Bronchial epithelial cell (primary cell): ENCODE measurements around the gene ATP2B1. TPM values are rescaled to one million over a fixed set of nuclear protein-coding genes. Genes with fewer than 3 reads are reported as not detected.
A peak's percentile ranks its signal among the peaks of the same experiment; 100 is the strongest.

Experiments
- DNase-seq: peaks from one replicate; pipeline ENCODE4 v3.0.0-alpha.2; 2010; ENCODE audit warnings: low read depth
- FAIRE-seq: peaks from 2 replicates; lab custom pipeline; 2011; peaks lifted over from hg19 to GRCh38; lab: Jason Lieb, UNC
- H3K27me3 ChIP-seq: 2 replicates; pipeline ENCODE4 v1.5.1; 2011; ENCODE audit warnings: low read length; ENCODE audit not compliant: control insufficient read depth, insufficient read depth
- H3K36me3 ChIP-seq: 2 replicates; pipeline ENCODE4 v1.5.1; 2011; ENCODE audit warnings: low read length; ENCODE audit not compliant: control insufficient read depth, insufficient read depth
- H3K4me3 ChIP-seq: 2 replicates; pipeline ENCODE4 v1.5.1; 2011; ENCODE audit warnings: mild to moderate bottlenecking, low read depth, low read length, control low read depth
- total RNA-seq: library from RNA; depleted of rRNA; stranded (reverse); fragments of >200 nt; gene quantifications from 2 replicates; pipeline ENCODE4 v1.2.1, GENCODE V29; 2014
- TF ChIP-seq, protein P1 (sequence below): IDR thresholded peaks from 2 replicates; pipeline ENCODE4 v1.5.1; 2011; ENCODE audit warnings: mild to moderate bottlenecking, moderate library complexity, low read length, control low read depth, inconsistent platforms; ENCODE audit not compliant: insufficient read depth, severe bottlenecking

ATP2B1 gene
- total RNA-seq, 1 donor from 2014 or later: 69.8 TPM

DNA sequence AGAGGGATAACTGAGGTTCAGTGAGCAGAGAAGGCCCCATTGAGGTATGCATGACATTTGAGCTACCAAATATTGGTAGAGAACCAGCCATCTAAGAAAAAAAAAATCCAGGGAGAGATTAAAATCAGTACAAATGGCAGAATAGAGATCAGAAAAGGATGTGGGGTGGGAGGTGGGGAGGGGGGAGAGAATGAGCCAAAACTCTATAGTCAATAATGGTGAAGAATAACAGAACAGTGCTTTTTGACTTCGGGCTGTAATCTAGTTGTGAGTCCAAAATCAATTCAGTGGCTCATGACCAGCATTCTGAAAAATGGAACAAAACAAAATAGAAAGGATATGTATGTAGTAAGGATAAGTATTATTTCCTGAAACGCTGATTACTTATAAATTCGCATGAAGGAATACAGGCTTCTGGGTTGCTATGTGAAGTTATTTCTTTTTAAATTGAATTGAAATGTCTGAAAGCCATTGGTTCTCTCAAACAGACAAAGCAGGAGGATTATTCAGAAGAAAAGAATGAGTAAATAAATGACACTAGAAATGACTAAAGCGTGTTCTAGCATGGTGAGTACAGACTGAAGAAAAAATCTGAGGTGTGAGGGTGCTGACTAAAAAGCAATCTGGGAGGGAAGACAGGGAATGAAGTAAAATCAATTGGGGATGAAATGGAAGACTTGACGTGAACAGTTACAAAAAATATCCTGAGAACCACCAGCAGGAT lies 72.4 kb downstream of the ATP2B1 start:
- Histone ChIP-seq H3K36me3 (peaks cover 3% of the 10 kb centered on the region), H3K4me3 (no peak overlapping the region), H3K27me3 (no peaks in the 10 kb centered on the region)
- FAIRE-seq (no peak), DNase-seq (peak; percentile 91)
- TF ChIP-seq, protein P1, sequence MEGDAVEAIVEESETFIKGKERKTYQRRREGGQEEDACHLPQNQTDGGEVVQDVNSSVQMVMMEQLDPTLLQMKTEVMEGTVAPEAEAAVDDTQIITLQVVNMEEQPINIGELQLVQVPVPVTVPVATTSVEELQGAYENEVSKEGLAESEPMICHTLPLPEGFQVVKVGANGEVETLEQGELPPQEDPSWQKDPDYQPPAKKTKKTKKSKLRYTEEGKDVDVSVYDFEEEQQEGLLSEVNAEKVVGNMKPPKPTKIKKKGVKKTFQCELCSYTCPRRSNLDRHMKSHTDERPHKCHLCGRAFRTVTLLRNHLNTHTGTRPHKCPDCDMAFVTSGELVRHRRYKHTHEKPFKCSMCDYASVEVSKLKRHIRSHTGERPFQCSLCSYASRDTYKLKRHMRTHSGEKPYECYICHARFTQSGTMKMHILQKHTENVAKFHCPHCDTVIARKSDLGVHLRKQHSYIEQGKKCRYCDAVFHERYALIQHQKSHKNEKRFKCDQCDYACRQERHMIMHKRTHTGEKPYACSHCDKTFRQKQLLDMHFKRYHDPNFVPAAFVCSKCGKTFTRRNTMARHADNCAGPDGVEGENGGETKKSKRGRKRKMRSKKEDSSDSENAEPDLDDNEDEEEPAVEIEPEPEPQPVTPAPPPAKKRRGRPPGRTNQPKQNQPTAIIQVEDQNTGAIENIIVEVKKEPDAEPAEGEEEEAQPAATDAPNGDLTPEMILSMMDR: no peak

DNA sequence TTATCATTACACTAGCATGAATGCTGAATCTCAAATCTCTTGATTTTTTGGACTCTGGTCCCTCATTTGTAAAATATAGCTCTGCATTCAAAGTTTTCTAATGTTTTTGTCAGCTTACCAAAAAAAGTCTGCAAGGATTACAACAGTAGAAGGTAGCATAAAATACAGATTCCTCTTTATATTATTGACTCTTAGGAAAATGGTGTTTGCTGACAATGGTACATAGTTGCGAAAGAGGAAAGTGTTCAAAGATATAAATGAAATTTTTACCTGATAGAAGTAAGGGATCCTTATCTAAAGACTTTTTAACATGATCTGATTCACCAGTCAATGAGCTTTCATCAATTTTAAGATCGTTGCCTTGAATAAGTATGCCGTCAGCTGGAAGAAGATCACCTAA lies 74.1 kb downstream of the ATP2B1 start:
- Histone ChIP-seq H3K27me3 (no peaks in the 10 kb centered on the region), H3K36me3 (peaks cover 3% of the 10 kb centered on the region), H3K4me3 (no peak overlapping the region)
- FAIRE-seq (no peak), DNase-seq (no peak)
- TF ChIP-seq, protein P1: no peak

DNA sequence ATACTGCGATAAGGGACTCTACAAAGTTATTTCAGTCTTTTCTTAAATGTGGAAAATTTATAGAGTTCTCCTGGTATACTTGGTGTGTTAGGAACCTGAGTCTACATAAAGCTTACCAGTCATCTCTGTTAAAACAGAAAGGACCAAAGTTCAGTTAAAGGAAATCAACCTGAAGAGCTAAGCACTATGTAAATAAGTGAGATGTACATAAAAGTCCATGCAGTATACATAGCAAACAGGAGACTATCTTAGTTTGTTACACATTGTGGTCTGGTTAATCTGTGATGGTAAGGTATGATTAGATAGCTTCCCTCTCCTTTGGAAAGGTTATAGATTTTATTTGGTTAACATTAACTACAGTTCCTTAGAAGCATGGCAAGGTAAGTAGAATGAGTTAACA lies 75.9 kb downstream of the ATP2B1 start:
- no peak for DNase-seq
- Histone ChIP-seq H3K4me3 (no peak overlapping the region), H3K36me3 (peaks cover 3% of the 10 kb centered on the region), H3K27me3 (no peaks in the 10 kb centered on the region)
- no peak for FAIRE-seq
- TF ChIP-seq, protein P1: no peak

DNA sequence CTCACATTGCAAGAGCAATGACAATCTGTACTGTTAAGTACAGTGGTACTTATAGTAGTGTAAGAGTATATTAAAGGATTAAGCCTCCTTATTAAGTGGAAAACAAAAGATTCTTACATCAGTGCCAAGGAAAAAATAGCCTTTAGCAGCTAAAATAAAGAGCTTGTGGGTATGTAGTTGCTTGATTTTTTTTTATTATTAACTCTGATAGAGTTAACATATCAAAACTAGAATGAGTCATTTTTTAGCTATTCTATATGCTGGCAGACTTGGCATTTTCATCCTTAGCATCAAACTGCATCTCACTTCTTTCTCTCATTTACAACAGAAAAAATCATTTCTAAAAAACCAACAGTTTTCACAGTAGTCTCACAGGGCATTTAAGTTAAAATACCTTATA lies 86.5 kb downstream of the ATP2B1 start:
- FAIRE-seq (no peak), DNase-seq (no peak)
- TF ChIP-seq, protein P1: no peak
- no peaks in the 10 kb centered on the region for H3K36me3 ChIP-seq
- H3K4me3 ChIP-seq: no peak overlapping the region
- H3K27me3 ChIP-seq: no peaks in the 10 kb centered on the region

DNA sequence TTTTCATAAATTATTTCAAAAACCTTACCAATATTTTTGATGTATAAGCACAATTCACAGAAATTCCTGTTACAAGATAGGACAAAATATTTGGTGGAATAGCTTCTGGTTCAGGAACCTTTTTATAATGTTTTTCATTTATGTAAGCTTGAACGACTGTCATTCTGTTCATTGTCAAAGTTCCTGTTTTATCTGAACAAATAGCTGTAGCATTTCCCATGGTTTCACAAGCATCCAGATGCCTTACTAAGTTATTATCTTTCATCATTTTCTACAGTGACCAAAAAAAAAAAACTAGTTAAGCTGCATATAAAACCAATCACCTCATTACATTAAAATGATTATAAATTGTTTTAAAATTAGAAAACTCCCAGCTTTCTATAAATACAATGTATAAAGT lies 87.1 kb downstream of the ATP2B1 start:
- no peak overlapping the region for H3K4me3 ChIP-seq
- TF ChIP-seq, protein P1: no peak
- no peaks in the 10 kb centered on the region for H3K27me3 ChIP-seq
- DNase-seq: no peak
- no peaks in the 10 kb centered on the region for H3K36me3 ChIP-seq
- FAIRE-seq: no peak

DNA sequence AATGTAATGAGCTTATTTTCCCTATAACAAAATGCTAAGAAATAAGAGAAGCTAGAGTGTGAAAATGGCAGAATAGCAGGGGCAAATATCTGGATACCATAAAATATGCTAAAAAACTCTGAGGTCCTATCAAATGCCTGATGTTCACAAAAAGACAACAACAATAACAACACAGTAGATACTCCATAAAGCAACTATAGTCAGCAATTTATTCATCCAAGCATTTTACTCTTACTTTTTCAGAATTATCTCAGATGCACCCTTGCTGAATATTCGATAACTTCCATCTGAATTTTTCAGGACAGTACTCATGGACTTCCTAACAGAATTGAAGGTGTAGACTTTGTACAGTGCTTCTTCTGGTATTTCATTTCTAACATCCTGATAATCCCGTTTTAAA lies 88.9 kb downstream of the ATP2B1 start:
- H3K27me3 ChIP-seq: no peaks in the 10 kb centered on the region
- FAIRE-seq: no peak
- H3K4me3 ChIP-seq: no peak overlapping the region
- TF ChIP-seq, protein P1: no peak
- no peaks in the 10 kb centered on the region for H3K36me3 ChIP-seq
- DNase-seq: no peak
